GM08714 (cell line): ENCODE measurements around the gene MIPOL1.

Experiments used
- H3K4me3 ChIP-seq: fragments of 200-500 bp; sonication (Bioruptor generic); 2 replicates; pipeline ENCODE4 v1.5.1; 2014; ENCODE audit warnings: mild to moderate bottlenecking, low read length, inconsistent platforms
- ZNF274 ChIP-seq: IDR thresholded peaks from 2 replicates; pipeline ENCODE4 v1.6.1; 2012; ENCODE audit warnings: mild to moderate bottlenecking, low read depth, low read length

Gene MIPOL1

DNA sequence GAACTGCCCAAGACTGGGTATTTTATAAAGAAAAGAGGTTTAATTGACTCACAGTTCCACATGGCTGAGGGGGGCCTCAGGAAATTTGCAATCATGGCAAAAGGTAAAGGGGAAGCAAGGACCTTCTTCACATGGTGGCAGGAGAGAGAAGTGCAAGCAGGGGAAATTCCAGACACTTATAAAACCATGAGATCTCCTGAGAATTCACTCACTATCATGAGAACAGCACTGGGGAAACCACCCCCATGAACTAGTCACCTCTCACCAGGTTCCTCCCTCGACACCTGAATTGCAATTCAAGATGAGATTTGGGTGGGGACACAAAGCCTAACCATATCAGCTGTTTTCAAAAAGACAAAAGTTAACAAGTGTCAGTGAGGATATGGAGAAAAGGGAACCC, 284.7 kb downstream of the MIPOL1 start:
- no peak for TF ChIP-seq ZNF274
- H3K4me3 ChIP-seq, result no peak overlapping the region

DNA sequence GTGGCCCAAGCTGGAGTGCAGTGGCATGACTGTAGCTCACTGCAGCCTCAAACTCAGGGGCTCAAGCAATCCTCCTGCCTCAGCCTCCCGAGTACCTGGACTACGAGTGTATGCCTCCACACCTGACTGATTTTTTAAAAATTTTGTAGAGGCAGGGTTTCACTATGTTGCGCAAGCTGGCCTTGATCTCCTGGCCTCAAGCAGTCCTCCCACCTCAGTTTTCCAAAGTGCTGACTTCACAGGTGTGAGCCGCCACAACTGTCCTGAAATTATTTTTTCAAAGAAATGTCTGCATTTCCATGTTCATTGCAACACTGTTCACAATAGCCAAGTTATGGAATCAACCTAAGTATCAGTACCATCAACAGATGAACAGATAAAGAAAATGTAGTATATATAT, 285.9 kb downstream of the MIPOL1 start:
- TF ChIP-seq ZNF274, result no peak
- no peak overlapping the region for H3K4me3 ChIP-seq

GRCh38 chr14:37490607-37491006, 292.9 kb downstream of the MIPOL1 start:
- H3K4me3 ChIP-seq, result no peak overlapping the region
- no peak for TF ChIP-seq ZNF274

DNA sequence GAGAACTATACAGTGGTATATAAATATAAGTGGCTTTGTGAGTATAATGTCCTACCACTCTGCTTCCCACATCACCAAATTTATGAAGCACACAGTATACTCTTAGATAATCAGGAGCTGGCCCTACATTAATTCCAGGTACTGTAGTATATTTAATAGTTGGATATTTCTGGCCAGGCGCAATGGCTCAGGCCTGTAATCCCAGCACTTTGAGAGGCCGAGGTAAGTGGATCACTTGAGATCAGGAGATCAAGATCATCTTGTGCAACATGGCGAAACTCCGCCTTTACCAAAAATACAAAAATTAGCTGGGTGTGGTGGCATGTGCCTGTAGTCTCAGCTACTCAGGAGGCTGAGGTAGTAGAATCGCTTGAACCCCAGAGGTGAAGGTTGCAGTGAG, 293.3 kb downstream of the MIPOL1 start:
- TF ChIP-seq ZNF274, result no peak

DNA sequence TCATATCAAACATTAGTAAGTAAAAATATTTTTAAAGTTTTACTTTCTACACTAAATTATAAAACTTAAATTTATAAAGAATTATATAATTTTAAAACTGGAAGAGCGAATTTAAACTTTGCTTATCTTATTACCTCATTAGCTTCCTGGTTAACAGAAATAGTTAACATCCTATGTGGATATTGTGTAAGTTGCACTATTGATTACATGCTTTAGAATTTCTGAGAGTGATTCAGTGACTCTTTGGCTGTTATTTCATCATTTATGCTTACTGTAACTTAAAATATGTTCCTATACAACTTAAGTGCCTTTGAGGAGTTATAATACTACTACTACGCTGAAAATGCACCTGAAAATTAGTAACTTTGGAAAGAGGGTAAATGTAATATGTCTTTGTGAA, 295.9 kb downstream of the MIPOL1 start:
- H3K4me3 ChIP-seq, result no peak overlapping the region
- TF ChIP-seq ZNF274, result no peak

More for the DNA sequence above, 293.3 kb downstream of the MIPOL1 start:
- H3K4me3 ChIP-seq, result no peak overlapping the region

DNA sequence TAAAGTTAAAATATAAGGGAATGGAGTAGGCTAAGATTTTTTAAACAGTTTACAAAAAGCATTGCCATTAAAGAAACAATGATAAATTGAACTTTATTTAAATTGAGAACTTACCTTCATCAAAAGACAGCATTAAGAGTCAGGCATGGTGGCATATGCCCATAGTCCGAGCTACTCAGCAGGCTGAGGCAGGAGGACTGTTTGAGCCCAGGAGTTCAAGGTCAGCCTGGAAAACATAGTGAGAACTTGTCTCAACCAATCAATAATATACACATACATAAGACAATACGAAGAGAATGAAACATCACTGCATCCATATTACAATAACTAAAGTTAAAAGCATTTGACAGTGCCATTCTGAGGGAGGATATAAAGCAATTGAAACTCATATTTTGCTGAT, 299.7 kb downstream of the MIPOL1 start:
- no peak for TF ChIP-seq ZNF274
- no peak overlapping the region for H3K4me3 ChIP-seq

DNA sequence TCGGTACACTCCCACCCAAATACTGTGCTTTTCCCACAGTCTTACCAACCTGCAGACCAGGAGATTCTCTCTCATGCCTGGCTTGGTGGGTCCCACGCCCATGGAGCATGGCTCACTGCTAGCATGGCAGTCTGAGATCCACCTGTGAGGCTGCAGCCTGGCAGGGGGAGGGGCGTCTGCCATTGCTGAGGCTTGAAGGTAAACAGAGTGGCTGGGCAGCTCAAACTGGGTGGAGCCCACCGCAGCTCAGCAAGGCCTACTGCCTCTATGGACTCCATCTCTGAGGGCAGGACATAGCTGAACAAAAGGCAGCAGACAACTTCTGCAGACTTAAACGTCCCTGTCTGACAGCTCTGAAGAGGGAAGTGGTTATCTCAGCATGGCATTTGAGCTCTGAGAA, 304.1 kb downstream of the MIPOL1 start:
- H3K4me3 ChIP-seq, result no peak overlapping the region
- TF ChIP-seq ZNF274, result no peak

DNA sequence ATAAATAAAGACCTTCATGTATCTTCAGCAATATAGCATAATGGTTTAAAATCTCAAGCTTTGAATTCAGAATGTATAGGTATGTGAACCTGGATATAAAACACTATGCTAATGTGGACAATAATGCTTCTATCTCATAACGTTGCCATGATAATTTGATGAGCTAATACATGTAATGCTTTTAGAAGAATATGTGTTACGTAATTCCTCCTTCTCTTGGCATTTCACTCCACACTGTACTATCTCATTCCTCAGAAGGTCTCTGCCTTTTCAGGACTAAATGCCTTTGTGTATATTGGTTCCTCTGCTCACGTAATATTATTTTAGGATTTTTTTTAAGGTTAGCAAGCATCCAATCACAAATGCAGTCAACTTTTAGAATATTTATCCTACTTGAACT, 310.8 kb downstream of the MIPOL1 start:
- TF ChIP-seq ZNF274, result no peak
- no peak overlapping the region for H3K4me3 ChIP-seq

- TF ChIP-seq ZNF274, result no peak
- H3K4me3 ChIP-seq, result no peak overlapping the region
These were observed 314.4 kb downstream of the MIPOL1 start for GRCh38 chr14:37512173-37512572.

DNA sequence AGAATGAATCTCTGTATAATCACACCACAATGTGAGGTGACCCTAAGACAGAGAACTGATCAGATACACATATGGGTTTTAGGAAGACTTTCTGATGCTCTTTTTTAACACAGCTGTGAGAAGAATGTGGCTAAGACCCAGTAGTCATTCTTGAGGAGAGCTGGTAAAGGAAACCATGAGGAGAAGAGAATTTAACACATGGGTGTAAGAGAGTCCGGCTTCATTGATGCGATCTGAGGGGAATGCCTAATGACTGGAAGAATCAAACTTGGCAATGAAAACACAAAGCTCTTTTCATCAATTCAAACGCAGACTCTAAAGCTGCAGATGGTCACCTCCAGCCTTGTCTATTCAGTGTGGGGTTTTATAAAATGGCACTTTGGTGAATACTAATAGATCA, 318.0 kb downstream of the MIPOL1 start:
- no peak overlapping the region for H3K4me3 ChIP-seq
- no peak for TF ChIP-seq ZNF274

DNA sequence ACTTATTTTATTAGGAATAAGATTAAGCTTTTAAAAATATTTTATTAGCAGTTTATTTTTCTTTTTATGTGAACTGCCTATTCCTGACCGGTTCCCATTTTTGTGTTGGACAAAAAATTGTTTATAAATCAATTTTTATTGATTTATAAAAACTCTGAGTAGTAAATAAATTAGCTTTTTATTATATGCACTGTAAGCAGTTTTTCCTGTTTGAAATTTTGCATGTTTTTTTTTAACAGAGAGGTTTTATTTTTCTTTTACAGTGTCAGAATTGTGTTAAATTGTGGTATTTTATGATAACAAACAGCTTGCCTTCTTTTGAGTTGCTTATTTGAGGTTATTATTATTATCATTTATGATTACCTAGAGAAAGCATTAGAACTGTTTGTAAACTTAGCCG, 329.3 kb downstream of the MIPOL1 start:
- no peak for TF ChIP-seq ZNF274

DNA sequence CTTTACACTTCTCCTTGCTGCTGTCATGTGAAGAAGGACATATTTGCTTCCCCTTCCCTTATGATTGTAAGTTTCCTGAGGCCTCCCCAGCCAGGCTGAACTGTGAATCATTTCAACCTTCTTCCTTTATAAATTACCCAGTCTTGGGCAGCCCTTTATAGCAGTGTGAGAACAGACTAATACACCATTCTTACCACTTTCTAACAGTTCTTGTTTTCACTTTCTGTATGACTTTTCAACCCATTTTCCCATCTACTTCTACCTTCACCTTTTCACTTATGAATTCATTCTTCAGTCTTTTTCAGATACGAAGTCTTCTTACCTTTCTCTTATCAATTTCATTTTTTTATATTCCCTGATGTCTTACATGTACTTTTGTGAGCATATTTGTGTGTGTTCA, 342.3 kb downstream of the MIPOL1 start:
- TF ChIP-seq ZNF274, result no peak
- no peak overlapping the region for H3K4me3 ChIP-seq

More for the DNA sequence above, 329.3 kb downstream of the MIPOL1 start:
- no peak overlapping the region for H3K4me3 ChIP-seq

DNA sequence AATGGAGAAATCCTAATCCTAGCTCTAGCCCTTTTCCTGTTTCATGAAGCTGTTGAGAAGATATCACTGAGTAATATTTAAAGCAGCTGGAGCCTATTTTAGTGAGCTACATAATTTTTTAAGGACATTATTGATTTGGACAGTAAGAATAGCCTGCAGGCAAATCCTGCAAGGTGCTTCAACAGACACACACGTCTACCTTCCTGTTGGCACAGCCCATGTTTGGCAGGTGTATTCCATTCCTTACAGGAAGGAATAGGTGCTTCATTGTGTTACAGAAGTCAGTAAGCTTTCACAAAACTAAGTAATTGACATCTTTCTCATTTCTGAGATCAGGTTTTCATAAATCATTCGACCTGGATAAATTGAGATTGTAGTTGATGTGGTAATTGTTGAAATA, 346.7 kb downstream of the MIPOL1 start:
- no peak for TF ChIP-seq ZNF274
- no peak overlapping the region for H3K4me3 ChIP-seq

- no peak overlapping the region for H3K4me3 ChIP-seq
- no peak for TF ChIP-seq ZNF274
These were observed 347.4 kb downstream of the MIPOL1 start for GRCh38 chr14:37545174-37545573.

DNA sequence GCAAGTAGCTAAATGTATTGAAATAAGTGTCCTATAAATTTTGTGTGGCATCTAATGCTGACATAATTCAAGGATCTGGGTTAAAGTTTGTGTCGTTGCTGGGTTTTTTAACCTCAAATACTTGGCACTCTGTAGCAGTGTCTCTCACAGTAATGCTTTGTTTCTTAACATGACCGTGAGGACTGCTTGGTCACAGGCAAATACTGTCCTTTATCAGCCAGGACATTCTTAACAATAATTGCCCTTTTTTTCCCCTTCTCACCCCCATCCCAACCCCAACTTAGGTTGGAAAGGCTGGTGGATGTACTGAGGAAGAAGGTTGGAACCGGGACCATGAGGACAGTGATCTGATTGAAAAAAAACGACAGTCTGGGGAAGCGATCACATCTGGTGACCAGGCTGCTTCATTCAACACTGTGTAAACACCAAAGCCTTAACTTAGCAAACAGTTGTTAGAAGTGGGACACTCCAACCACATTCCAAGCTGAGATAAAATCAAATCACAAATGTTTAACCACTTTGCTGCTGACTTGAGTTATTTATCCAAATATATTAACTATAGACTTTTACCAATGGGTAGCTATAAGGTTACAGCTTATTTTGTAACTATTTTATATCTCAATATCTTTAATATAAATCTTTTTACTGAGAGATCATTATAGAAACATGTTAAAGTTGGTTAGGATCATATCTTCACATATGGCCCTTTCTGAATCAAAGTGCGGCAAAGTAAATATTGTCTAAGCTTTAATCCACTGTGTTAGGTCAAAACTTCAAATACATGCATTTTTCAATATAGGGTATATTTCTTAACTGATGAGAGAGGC, 349.1 kb downstream of the MIPOL1 start:
- TF ChIP-seq ZNF274, result no peak
- no peak overlapping the region; the same call in 1 of the 2 replicates for H3K4me3 ChIP-seq

GRCh38 chr14:37550511-37550910, 352.8 kb downstream of the MIPOL1 start:
- TF ChIP-seq ZNF274, result no peak
- H3K4me3 ChIP-seq, result no peak overlapping the region
